C1 segment of cervical spinal cord (tissue), 14 donors: ENCODE measurements around the gene STIMATE.

Source experiments
- DNase-seq, 14 donors: peaks; one replicate each; lab custom pipeline; 2025; lab: John Stamatoyannopoulos, UW

The STIMATE gene

DNA sequence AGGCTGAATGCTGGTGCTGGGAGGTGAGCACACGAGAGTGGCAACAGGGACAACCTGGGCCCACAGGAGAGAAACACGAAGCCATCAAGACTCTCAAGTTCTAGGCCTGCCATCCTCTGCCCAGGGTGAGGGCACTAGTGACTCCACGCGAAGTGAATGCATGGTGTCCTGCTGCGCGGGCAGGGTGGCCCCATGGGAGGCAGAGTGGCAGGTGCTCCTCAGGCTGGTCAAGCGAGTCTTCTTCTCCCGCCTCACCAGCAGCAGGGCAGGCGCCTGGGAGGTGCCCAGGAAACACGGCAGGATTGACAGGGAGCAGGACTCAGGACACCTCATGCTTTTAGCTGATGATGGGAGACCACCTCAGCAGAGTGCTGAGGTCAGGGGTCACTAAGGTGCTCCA lies 26.9 kb downstream of the STIMATE start:
- DNase-seq: no peak

DNA sequence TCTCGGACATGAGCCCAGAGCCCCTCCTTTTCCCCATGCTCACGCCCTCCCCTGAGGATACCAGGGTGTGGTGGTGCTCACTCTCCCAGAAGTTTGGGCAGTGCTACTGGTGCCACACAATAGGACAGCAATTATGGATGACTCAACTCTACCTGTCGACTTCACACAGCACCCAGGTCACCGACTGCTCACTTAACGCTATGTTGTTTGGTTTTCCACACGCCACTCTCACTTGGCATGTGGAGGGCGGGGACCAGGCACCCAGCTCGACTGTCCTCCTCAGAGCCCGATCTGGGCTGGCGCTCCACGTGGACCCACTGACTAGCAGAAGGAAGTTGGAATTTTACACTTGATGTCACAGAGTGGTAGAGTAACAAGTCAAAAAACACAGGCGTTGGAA lies 30.9 kb downstream of the STIMATE start:
- DNase-seq: no peak

DNA sequence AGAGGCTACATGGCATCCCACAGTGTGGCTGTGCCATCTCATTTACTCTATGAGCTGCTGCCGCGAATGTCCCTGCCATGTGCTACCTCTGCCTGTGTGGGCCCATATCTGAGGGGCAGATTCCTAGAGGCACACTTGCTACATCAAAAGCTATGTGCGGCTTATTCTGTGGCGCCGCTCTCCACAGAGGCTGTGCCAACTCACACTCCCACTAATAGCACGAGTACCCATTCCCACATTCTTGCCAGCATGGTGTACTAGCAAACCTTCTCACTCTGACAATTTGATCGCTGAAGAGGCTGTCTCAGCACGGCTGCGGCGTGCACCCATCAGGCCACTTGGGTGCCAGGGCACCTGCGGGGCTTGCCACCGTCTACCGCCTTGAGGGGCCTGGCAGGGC lies 31.4 kb downstream of the STIMATE start:
- DNase-seq: no peak

DNA sequence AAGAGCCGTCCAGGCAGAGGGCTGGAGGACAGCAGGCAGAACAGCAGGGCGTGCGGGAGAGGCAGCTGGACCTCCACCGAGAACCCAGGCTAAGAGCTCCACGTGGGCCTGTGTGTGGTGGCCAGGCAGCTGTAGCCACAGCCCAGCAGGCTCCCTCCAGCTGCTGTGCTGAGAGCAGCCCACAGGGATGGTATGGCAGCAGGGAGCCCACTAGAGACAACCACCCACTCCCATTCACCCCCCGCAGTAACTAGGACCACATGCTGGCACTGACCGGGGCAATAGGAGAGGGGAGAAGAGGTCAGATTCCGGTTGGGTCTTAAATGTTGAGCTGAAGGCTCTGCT lies 37.0 kb downstream of the STIMATE start:
- DNase-seq: no peak

DNA sequence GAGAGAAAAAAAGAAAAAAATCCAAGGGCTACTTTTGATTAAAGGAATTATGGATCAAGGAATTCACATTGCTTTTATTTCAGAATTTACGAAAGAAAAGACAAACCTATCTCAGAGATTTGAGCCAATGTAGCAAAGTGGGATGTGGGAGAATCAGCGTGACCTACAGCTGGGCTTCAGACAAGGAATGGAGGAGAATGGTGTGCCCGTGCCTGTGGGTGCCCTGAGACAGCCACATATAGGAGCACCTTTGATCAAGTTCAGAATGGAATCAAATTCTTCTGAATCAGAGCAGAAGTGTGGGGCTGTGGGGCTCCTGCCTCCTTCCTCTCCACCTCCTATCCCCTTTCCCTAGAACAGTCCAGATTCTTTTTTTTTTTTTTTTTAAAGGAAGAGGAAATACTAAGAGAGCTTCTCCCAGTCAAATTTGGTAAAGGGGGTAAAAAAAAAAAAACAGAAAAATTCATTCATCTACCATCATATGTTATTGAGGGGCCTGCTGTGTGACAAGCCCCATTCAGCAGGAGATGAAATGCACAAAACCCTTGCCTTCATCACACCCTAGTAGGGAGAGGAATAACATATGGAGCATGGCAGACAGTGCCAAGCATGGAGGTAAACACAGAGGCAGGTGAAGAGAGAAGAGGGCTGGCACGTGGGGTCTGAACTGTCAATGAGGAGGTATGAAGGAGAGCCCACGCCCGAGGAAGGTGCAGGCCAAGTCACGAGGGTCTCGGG lies 37.5 kb downstream of the STIMATE start:
- peak in 1 of 14 donors; percentile 22 for DNase-seq

DNA sequence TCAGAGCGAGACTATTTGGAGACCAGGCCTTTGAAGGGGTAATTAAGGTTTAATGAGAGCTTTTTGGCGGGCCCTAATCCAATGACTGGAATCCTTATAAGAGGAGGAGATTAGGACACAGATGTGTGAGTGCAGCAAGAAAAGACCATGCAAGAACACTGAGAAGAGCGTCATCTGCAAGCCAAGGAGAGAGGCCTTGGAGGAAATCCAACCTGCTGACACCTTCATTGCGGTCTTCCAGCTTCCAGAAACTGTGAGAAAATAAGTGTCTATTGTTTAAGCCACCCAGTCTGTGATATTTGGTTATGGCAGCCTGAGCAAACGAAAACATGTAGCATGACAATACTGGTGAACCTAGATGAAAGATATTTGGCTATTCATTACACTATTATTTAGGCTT lies 39.5 kb downstream of the STIMATE start:
- DNase-seq: no peak

DNA sequence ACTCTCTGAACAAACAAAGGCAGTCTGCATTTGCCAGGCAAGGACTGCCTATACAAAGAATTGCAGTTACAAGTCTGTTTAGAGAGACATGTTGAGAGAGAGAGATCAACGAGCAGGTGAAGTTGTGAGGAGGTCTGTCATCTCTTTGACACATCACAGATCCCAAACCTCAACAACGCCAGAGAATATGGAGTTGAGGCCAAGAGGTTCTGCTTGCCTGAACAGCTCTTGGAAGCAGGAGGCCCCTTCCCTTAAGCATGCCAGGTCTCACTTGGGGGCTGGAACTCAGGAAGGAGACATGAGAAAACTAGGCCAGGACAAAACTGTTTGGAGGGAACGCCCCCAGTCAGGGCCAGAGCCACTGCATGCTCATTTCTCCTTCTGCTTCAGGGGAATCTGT lies 40.2 kb downstream of the STIMATE start:
- no peak for DNase-seq

DNA sequence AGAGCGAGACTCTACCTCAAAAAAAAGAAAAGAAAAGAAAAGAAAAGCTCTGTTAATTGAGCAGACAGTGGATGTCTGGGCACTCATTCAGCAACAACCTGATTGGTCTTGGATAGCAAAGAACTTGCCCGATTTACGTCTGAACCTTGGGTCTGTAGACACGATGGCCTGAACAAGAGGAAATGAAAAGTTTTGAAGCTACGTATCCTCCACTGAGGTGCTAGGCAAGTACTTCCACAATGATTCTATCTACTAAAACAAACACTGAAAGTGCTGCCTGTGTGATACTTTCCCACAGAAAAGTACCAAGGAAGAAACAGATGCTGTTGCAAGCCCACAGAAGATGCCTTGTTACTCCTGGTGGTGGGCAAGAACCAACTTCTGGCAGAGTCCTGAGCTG lies 40.7 kb downstream of the STIMATE start:
- no peak for DNase-seq

DNA sequence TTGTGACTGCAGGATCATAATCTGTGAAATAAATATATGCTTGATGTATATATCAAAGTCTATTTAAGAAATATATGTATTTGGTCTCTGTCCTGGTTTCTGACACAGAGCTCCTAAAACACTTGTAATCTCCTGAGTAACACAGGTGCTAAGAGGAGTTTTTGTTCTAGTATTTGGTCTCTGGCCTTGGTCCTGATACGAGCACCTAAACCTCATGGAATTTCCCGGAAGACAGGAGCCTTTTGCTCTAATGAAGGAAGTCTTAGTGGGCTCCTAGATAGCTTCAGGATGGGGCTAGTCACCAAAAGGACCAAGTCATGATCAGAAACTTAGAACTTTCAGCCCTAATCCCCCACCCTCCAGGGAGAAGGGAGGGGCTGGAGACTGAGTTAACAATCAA lies 43.3 kb downstream of the STIMATE start:
- DNase-seq: no peak

DNA sequence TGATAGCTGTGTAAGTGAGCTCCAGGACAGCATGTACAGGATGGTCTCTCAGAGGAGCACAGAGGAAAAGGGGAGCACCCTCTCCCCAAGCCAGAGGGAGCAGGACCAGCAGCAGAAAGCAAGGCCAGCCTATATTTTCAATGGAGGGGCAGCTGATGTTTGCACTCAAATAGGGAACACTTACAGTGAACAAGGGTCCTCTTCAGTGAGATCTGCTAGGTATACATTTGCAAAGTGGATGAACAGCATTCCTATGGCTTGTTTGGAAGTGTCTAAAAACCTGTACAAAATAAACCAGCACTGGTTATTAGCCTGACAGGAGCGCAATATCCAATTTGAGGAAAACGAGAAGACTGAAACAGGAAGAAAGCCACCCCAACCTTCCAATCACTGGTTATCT lies 44.9 kb downstream of the STIMATE start:
- DNase-seq: no peak

DNA sequence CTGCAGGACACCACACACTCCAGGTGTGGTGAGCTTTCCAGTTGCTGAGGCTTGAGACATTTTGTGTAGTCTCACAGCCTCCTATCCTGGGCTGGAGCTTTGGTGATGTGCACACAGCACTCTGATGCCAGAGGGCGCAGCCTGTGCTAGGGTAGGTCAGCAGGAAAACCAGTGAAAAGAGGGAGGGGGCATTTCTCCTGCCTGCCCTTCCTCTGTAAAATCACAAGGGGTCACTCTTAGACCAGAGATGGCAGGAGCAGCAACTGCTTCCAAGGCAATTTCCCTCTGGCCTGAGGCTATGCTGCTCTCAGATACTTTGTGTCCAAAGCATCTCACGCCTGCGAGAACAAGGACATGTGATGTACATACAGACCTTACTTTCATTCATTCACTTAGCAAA lies 46.0 kb downstream of the STIMATE start:
- DNase-seq: no peak

DNA sequence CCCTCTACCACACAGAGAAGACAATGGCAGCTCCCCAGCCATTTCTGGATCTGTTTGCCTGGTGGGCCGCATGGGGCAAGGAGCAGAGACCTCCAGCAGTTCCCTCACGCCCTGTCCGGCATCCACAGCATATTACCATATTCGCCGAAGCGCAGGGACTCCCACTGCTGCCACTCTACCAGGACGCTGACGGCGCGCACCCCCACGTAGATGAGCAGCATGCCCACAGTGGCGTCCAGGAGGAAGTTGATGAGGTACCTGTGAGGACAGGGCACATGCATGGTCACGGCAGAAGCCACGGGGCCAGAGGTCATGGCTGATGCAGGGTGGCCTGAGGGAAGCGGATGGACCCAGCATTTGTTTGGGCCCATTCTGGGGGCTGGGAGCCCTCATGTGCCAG lies 47.7 kb downstream of the STIMATE start:
- no peak for DNase-seq

DNA sequence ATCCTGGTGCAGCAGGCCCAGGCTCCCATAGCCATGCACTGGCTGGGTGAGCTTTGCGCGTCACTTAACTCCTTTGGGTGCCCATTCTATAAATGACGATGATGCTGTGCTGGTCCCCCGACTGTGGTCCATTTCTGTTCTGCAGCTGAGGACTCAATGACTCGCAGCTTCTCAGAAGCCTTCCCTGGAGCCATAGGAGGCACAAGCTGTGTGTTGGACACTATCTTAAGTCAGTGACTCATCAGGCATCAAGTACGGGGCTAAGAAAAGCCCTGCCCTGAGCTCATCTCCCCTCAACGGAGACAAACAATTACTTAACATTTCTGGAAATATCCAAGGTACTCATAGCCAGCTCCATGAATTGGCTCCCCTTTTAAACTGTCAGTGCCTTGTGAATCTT lies 48.7 kb downstream of the STIMATE start:
- no peak for DNase-seq

DNA sequence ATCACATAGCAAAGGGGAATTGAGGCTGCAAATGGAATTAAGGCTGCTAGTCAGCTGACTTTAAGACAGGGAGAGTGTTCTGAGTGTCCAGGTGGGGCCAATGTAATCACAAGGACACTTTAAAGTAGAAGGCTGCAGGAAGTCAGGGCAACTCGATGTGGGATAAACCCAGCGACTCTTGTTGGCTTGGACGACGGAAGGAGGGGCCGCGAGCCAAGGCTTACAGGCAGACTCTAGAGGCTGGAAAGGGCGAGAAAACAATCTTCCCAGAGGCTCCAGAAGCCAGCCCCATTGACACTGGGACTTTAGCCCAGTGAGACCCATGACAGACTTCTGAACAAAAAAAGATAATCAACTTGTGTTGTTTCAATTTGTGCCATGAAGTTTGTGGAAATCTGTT lies 49.6 kb downstream of the STIMATE start:
- DNase-seq: no peak

DNA sequence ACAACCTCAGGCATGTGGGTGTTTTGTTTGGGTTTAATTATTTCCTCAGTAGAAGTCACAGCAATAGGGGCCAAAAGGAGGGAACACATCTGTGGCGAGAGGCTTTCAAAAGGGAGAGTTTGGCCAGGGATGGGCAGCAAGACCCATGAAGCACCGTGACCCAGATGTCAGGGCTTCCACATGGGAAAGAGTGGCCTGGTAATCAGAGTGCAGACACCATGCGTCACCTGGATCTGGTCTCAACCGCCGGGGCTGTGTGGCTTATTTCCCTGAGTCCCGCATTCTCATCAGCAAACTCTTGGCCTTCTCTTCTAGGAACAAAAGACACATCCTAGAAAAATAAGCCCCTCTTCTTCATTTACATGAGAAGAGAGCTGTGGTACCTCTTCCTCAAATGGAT lies 50.1 kb downstream of the STIMATE start:
- DNase-seq: no peak

DNA sequence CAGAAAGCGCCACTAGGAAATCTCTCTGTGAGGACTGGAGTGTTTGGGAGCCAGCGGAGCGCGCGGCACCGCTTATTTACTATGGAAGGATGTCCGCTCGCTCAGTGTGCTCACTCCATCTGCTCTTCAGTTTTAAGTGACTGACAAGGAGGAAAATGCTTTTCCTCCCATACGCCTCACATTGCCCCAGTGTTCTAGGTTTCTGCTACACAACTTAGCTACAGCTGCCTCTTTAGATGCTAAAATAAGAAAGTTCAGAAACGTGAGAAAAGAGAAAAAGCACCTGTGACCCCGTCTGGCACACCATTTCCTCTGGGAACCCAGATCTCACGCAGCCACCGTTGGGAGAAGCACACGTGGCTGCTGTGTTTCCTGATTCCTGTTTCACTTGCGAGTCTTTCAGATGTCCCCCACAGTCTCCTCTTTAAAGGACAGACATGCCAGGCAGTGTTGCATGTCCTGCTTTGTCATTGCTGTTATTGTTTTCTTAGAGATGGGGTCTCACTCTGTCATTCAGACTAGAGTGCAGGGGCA lies 50.8 kb downstream of the STIMATE start:
- DNase-seq: peak in 1 of 14 donors; percentile 16

DNA sequence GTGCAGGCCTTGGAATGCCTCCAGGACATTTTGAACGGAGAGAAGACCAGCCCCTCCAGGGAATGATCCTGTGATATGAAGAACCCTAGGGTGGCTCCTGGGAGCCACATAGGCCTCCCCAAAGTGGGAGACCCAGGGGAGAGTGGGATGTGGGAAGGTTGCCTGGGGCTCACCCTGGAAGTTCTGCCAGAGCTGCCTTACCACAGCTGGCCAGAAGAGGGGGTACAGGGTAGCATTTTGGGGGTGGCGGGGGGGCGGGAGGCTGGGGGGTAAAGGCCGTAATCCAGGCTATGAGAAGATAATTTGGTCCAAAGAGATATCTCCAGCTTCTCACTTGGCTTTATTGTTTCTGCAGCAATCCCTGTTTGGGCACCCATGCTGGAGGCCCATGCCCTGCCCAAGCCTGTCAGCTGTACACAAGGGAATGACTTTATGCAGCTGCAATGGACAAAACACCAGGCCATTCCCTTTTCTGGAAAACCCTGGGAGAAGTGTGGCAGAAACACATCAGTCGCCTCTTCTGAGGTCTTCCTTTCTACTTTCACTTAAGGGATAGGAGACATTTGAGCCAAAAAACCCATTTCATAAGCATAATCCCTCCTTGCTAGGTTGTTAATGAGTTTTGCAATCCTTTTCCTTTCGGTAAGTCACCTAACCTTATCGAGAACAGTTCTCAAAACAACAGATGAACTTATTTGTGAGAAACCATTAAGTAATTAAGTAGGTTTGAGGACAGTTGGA lies 51.5 kb downstream of the STIMATE start:
- peak in 3 of 14 donors; percentile 17 to 52 (median 49) for DNase-seq

DNA sequence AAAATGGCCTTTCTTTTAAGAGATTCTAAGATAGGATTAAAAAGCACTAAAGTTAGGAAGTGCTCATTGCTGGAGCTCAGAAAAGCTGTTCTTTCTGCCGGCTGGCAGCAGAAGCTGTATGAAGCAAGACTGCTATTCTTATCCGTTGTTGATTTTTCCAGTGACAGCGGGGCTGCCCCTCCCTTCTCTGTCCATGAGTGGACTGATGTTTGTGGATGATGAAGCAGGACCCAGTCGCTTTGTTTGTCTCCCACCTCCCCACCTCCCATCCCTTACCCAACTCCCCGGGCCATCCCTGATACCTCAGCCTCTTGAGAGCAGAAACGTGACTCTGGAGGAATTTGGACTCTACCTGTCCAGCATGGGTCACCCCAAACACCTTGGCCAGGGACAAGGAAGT lies 52.2 kb downstream of the STIMATE start:
- peak in 3 of 14 donors; percentile 5 to 32 (median 31) for DNase-seq

DNA sequence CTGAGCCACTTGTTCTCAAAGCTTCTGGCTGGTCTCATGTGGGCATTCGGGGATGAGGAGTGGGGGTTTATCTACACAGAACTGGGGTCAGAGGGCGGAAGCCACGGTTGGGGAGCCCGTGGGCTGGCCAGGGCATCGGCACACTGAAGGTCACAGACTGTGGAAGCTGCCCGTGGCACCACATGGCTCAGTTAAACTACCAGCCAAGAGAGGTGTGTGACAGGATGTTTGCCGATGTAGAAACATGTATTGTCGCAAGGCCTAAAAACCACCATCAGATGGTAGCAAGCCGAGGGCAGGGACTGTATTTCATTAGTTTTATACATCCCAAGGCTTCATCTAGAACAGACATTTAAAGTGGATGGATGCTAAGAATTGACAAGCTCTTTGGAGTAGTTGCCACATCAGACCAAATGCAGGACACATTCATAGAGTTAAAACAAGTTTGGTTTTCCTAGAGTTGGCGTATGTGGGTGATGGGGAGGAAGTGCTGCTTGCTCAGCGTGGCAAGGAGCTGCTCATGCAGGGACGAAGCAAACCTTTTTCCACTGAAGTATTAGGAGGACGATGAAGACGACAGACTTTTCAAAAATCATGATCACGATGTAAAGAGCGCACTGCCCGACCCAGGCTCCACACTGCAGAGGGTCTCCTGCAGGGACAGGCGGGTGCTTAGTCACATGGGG lies 52.9 kb downstream of the STIMATE start:
- no peak for DNase-seq

DNA sequence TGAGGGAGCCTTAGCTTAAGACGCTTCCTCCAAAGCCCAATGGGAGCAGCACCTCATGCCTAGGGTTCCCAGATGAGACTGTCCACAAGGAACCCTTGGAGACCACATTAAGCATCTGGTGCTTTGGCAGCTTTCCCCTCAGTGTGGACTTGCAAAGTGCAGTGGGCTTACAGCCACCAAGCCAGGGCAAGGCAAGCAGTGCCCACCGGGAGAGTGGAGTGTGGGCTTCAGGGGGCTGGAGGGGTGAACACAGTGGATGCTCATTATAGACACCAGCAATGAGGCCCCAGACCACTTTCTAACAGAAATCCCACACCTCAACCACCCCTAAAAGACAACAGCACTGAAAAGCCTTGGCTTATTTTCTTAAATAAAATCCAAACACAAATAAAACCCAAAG lies 53.5 kb downstream of the STIMATE start:
- no peak for DNase-seq

DNA sequence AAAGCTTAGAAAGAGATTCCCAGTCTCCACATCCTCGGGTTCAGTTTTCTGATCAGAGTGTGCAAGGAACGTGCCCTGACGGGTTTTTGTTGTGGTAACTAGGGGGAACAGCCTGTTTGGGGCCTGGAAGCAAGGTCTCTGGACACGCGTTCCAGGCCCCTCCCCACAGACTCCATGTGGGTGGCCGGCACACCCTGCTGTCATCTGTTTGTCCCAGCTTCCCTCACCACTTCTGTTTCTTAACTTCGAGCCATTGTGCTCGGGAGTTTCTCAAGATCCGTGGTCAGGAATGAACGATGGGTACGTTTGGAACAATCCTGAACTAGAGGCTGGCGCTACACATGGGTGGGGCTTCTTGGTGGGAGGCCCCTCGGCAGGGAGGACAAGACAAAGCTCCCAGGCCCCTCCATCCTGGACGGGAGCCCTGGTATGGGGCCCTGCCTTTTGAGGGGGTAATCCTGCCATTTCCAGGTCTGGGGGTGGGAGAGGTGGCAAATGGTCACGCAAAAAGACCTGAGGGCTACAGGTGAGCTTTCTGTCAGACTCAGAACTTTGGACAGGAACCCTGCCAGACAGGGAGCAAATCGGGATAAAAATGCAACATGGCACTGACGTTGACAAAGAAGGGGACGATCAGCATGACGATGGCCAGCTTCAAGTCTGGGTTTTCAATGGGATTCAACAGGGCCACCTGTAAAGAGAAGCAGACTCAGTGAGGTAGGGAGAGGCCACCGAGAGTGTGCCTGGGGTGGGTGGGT lies 54.1 kb downstream of the STIMATE start:
- DNase-seq: no peak

DNA sequence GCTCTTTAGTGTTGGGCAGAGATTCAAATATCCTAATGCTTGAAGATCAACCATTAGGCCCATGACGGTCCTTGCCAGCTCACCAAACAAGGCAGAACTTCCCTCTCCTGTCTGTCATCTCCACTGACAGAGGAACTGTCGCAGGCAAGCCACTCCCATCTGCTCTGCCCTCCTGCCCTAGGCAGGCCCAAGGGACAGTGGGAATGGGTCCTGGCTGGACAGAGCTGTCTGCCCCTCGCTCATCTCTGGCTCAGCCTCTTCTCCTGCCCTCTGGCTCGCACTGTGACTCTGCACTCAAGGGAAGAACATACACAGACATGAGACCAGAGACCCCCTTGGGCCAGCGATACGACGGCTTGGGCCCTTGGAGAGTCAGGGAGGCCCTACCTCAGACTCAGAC lies 54.9 kb downstream of the STIMATE start:
- DNase-seq: no peak
